Tibial nerve (tissue), 4 donors: ENCODE data around the gene ZBTB7C. TPM values are rescaled to one million over a fixed set of nuclear protein-coding genes. Genes with fewer than 3 reads are reported as not detected.

ENCODE experiments used
- DNase-seq, 2 donors: peaks; one replicate each; pipeline ENCODE4 v3.0.0-alpha.2; 2019; ENCODE audit warnings: low spot score in 2 of 2
- H3K27ac ChIP-seq, 4 donors: fragments of 200-600 bp; sonication (generic) in 3 of 4; one replicate each; pipeline ENCODE4 v1.5.1; 2017 to 2019; ENCODE audit warnings: mild to moderate bottlenecking in 1 of 4
- H3K27me3 ChIP-seq, 2 donors: fragments of 200-600 bp; sonication (generic) in 1 of 2; one replicate each; pipeline versions ENCODE4 v1.5.1 to v1.6.0; 2017 to 2019
- H3K36me3 ChIP-seq, 3 donors: fragments of 200-600 bp; sonication (generic); one replicate each; pipeline ENCODE4 v1.5.1; 2018 to 2019
- H3K4me1 ChIP-seq, 4 donors: fragments of 200-600 bp; sonication (generic) in 3 of 4; one replicate each; pipeline ENCODE4 v1.5.1; 2017 to 2019
- H3K4me3 ChIP-seq, 4 donors: fragments of 200-600 bp; sonication (generic) in 3 of 4; one replicate each; pipeline ENCODE4 v1.5.1; 2017 to 2019; ENCODE audit warnings: mild to moderate bottlenecking in 1 of 4, moderate library complexity in 1 of 4
- H3K9me3 ChIP-seq, 4 donors: fragments of 200-600 bp; sonication (generic) in 3 of 4; one replicate each; pipeline ENCODE4 v1.5.1; 2017 to 2019
- EP300 ChIP-seq, 2 donors: sonication (generic); formaldehyde crosslinking; IDR thresholded peaks; one replicate each; pipeline ENCODE4 v1.6.1; 2017; ENCODE audit warnings: antibody characterized with exemption in 2 of 2, mild to moderate bottlenecking in 1 of 2
- POLR2A ChIP-seq, 2 donors: fragments of 450-650 bp; IDR thresholded peaks; one replicate each; pipeline ENCODE4 v1.6.1; 2017; ENCODE audit warnings: antibody characterized with exemption in 2 of 2, mild to moderate bottlenecking in 2 of 2, moderate library complexity in 2 of 2
- WGBS, 2 donors: methylation state at CpG; one replicate each; pipeline ENCODE4 v1.1.5; 2018; 5-methylcytosine and 5-hydroxymethylcytosine counted together
- total RNA-seq, 4 donors: library from RNA; depleted of rRNA; stranded (reverse); fragments of >200 nt; gene quantifications; one replicate each; pipeline ENCODE4 v1.1.0, GENCODE V29; 2016
- TF ChIP-seq, protein P1 (sequence below), 5 experiments: fragments of 200-600 bp in 3 of 5; fragments of 450-650 bp in 2 of 5; sonication (generic) in 3 of 5; IDR thresholded peaks; one replicate each; pipeline ENCODE4 v1.5.1; 2016 to 2019; ENCODE audit warnings: antibody characterized with exemption in 5 of 5, mild to moderate bottlenecking in 3 of 5, moderate library complexity in 2 of 5

The ZBTB7C gene
- total RNA-seq, 4 donors from 2014 or later = 24.6 to 95.0 (median 75.3) TPM

DNA sequence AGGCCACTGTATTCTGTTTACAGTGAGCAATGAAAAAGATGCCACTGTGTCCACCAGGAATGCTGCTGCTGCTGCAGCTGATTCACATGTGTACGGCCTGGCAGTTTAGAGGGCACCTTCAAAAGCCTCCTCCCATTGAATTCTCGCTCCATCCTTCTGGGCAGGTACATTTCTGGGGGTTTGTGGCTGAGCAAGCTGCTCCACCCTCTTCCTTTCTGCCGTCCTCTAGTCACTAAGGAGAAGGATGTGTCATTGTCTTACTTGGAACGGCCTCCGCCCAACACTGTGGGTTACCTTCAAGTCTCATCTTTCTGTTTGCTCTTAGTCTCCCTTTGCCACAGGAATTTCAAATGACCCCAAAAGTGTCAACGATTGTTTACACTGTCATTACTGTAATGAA is 182.0 kb downstream of the ZBTB7C start:
- 68 to 69% methylated on average over 6 of the region's 6 CpGs for WGBS, 2 donors
- Histone ChIP-seq H3K27ac (no peak overlapping the region), H3K36me3 (no peaks in the 10 kb centered on the region), H3K9me3 (no peaks in the 10 kb centered on the region), H3K4me1 (peaks cover 0 to 50% (median 13%) of the 10 kb centered on the region in 4 donors), H3K4me3 (no peak overlapping the region), H3K27me3 (no peaks in the 10 kb centered on the region)
- no peak for TF ChIP-seq POLR2A (IDR thresholded peaks at IDR 0.05)
- no peak for TF ChIP-seq EP300 (IDR thresholded peaks at IDR 0.05)
- TF ChIP-seq, protein P1, sequence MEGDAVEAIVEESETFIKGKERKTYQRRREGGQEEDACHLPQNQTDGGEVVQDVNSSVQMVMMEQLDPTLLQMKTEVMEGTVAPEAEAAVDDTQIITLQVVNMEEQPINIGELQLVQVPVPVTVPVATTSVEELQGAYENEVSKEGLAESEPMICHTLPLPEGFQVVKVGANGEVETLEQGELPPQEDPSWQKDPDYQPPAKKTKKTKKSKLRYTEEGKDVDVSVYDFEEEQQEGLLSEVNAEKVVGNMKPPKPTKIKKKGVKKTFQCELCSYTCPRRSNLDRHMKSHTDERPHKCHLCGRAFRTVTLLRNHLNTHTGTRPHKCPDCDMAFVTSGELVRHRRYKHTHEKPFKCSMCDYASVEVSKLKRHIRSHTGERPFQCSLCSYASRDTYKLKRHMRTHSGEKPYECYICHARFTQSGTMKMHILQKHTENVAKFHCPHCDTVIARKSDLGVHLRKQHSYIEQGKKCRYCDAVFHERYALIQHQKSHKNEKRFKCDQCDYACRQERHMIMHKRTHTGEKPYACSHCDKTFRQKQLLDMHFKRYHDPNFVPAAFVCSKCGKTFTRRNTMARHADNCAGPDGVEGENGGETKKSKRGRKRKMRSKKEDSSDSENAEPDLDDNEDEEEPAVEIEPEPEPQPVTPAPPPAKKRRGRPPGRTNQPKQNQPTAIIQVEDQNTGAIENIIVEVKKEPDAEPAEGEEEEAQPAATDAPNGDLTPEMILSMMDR (IDR thresholded peaks at IDR 0.05) = no peak
- DNase-seq = no peak

GRCh38 chr18:48226401-48226800 is 182.8 kb downstream of the ZBTB7C start:
- Histone ChIP-seq H3K36me3 (no peaks in the 10 kb centered on the region), H3K4me1 (peaks cover 0 to 53% (median 13%) of the 10 kb centered on the region in 4 donors), H3K4me3 (no peak overlapping the region), H3K27ac (no peak overlapping the region), H3K27me3 (no peaks in the 10 kb centered on the region), H3K9me3 (no peaks in the 10 kb centered on the region)
- WGBS, 2 donors = 71 to 100% methylated on average over 1 of the region's 1 CpG
- TF ChIP-seq EP300 (IDR thresholded peaks at IDR 0.05) (no peak), POLR2A (IDR thresholded peaks at IDR 0.05) (no peak)
- TF ChIP-seq, protein P1 (IDR thresholded peaks at IDR 0.05) = no peak
- no peak for DNase-seq

DNA sequence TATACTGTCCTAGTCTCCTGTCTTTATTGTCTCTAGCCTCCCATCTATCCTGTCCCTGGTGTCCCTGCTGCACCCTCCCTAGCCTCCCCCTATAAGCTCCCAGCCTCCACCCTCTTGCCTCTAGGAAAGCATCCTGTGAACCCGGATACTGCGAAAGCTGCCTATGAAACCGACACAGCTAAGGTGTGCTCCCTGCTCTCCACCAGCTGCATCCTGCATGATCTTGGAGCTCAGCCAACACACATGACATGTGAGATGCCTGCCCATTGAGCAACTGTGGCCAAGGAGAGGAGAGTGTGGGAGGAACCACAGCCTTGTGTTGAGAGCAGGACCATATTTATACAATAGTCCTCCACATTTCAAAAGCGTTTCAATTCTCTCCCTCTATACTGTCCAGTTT is 187.1 kb downstream of the ZBTB7C start:
- DNase-seq = no peak
- no peaks in the 10 kb centered on the region for H3K36me3 ChIP-seq
- 39 to 44% methylated on average over 4 of the region's 4 CpGs for WGBS, 2 donors
- no peaks in the 10 kb centered on the region for H3K27me3 ChIP-seq
- H3K27ac ChIP-seq = no peak overlapping the region
- peaks cover 0 to 32% (median 0%) of the 10 kb centered on the region in 4 donors for H3K4me1 ChIP-seq
- peak in 1 of 2 donors; percentile 13 for TF ChIP-seq EP300 (IDR thresholded peaks at IDR 0.05)
- TF ChIP-seq POLR2A (IDR thresholded peaks at IDR 0.05) = no peak
- H3K4me3 ChIP-seq = no peak overlapping the region
- no peaks in the 10 kb centered on the region for H3K9me3 ChIP-seq

- no peaks in the 10 kb centered on the region for H3K36me3 ChIP-seq
- TF ChIP-seq EP300 (IDR thresholded peaks at IDR 0.05) (no peak), POLR2A (IDR thresholded peaks at IDR 0.05) (no peak)
- TF ChIP-seq, protein P1 (IDR thresholded peaks at IDR 0.05) = no peak
- H3K27me3 ChIP-seq = no peaks in the 10 kb centered on the region
- no peaks in the 10 kb centered on the region for H3K9me3 ChIP-seq
- no peak for DNase-seq
- H3K27ac ChIP-seq = no peak overlapping the region
- H3K4me3 ChIP-seq = no peak overlapping the region
- WGBS, 2 donors = 76 to 80% methylated on average over 1 to 2 of the region's 2 CpGs
- peaks cover 0 to 32% (median 0%) of the 10 kb centered on the region in 4 donors for H3K4me1 ChIP-seq
Measured at GRCh38 chr18:48219810-48220499, 189.2 kb downstream of the ZBTB7C start.

- Histone ChIP-seq H3K4me3 (no peak overlapping the region), H3K36me3 (no peaks in the 10 kb centered on the region), H3K4me1 (peaks cover 0 to 32% (median 0%) of the 10 kb centered on the region in 4 donors), H3K9me3 (no peaks in the 10 kb centered on the region), H3K27me3 (no peaks in the 10 kb centered on the region), H3K27ac (no peak overlapping the region)
- WGBS, 2 donors = 77 to 85% methylated on average over 6 of the region's 6 CpGs
- no peak for TF ChIP-seq EP300 (IDR thresholded peaks at IDR 0.05)
- TF ChIP-seq, protein P1 (IDR thresholded peaks at IDR 0.05) = no peak
- no peak for TF ChIP-seq POLR2A (IDR thresholded peaks at IDR 0.05)
- DNase-seq = no peak
Measured at GRCh38 chr18:48219037-48219809, 190.0 kb downstream of the ZBTB7C start.
